ENCODE data around the gene STK10.
"Not testable (repeated sequence)": the region's sequence is repeated elsewhere in the genome, so short reads cannot be mapped to it uniquely, and the experiment has no call there.

Gene STK10

DNA sequence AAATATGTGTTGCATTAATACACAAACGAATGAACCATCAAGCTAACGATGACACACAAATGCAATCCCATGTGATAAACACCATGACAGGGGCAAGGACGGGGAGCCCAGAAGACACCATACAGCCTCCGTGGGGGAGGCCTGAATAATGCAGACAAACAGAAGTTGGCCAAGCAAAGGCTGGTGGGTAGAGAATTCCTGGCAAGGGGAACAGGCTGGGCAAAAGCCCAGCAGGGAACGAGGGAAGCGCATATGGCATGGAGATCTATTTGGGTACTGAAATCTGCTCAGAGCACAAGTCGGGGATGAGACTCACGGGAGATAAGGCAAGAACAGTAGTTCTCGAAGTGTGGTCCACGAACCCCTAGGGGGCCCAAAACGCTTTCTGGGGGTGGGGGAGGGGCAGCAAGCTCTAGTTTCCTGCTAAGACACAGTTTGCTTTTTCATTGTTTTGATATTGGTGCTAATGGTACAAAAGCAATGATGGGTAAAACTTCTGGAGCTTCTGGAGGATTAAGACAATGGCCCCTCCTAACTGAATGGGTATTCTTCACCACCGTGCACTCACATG lies 138.7 kb downstream of the STK10 start:
- DNase-seq, result no peak

DNA sequence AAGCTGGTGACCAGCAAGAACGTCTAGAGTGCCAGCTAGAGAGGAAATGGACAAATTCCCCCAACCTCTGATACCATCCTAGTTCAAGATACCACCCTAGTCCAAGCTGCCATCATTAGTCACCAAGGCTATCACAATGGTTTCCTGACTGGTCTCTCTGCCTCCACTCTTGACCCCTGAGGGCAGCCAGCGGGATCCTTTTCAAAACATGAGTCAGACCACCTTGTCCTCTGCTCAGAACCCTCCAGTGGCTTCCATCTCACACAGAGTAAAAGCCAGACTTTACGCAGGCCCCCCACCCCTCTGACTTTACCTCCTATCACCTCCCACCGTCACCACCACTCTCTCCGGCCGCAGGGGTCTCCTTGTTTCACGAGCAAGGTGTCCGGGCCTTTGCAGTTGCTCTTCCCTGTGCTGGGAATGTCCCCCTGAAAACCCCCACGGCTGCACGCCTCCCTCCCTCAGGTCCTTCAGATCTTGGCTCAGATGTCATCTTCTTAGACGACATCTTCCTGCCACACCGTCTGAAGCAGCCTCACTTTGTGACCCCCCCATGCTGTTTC lies 139.4 kb downstream of the STK10 start:
- DNase-seq, result no peak

DNA sequence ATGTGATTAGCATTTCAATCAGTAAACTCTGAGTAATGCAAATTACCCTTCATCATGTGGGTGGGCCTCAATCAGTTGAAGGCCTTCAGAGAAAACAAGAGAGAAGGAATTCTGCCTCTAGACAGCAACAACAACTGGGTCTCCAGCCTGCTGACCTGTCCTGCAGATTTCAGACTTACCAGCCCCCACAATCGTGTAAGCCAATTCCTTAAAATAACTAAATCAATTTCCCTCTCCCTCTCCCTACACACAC lies 139.9 kb downstream of the STK10 start:
- DNase-seq, result no peak

DNA sequence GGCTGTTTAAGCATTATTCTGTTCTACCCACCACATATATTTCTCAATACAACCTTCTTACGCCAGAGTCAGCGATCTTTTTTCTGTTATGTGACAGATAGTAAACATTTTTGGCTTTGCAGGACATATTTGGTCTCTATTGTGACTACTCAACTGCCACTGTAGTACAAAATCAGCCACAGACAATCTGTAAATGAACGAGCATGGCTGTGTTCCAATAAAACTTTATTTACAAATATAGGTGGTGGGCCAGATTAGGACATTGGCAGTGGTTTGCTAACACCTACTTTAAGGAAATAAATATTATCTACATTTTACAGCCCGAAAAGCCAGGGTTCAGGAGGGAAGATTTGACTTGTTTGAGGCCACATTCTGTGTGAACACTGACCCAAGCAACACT lies 141.4 kb downstream of the STK10 start:
- no peak for DNase-seq

DNA sequence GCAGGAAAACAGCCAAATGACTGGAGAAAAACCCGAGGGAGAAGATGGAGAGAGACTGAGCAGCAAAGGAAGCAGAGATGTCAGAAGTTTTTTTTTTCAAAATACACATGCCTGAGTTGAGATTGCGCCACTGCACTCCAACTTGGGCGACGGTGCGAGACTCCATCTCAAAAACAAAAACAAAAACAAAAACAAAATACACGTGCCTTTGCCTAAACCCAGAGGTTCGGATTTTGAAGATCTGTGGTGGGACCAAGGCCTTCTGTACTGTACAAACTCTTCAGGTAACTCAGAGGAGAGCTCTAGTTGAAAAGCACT lies 142.8 kb downstream of the STK10 start:
- DNase-seq, result no peak

DNA sequence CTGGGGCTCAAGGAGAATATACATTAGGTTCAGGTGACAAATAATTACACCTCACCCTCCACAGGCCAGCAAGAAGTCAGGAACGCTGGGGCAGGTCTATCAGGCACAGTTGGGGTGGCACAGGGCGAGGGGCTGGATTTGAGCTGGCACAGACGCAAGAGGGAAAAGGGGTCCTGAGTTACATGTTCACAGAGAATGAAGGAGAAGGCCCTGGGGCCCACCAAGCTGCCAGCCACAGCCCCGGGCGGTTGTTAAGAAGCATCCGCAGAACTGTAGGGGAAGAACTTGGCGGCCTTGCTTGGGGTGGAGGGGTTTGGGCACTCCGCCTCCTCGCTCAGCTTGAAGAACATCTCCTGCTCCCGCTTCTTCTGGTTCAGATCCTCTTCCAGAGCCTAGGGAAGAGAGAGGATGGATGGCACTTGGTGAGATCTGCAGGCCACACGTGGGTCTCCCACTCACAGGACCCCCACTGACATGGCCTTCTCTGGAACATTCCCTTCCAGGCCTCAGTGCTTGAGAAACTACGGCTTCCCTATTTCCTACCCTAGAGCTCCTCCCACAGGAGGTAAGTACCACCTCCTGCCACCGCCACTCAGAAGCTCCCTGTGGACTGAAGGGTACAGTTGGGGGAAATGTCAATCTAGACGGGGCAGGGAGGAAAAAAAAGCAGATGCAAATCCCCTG lies 143.3 kb downstream of the STK10 start:
- no peak for DNase-seq

DNA sequence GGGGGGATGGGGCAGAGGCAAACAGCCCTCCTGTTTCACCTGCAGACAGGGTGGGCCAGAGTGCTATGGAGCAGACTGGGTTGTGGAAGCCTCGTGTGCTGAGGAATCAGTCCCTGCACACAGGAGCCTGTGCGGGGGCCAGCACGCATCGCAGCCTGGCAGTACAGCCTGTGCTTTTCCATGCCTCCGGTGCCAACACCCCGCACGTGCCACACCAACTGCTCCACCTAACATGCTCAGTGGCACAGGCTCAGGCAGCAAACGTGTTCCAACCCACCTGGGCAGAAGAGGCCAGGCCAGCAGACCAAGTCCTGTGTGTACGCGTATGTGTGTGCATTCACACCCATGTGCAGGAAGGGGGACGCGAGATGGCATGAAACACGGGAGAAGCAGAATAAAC lies 144.2 kb downstream of the STK10 start:
- DNase-seq, result no peak

DNA sequence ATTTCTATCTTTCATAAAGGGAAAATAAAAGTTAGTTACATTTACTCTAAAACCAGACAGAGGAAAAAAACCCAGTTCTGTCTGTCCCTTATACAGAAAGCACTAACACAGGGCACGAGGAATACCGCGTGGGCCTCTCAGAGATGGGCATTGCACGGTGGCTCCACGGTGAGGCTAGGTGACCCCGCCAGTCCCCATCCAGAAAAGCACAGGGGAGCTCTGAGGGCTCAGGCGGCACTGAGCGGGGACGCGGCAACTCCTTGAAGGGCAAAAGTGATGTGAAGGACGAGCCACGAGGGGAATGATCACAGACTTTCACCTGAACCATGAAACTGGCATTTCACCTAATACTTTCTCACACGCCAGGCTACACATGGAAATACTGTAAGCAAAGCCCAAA lies 145.8 kb downstream of the STK10 start:
- no peak for DNase-seq

DNA sequence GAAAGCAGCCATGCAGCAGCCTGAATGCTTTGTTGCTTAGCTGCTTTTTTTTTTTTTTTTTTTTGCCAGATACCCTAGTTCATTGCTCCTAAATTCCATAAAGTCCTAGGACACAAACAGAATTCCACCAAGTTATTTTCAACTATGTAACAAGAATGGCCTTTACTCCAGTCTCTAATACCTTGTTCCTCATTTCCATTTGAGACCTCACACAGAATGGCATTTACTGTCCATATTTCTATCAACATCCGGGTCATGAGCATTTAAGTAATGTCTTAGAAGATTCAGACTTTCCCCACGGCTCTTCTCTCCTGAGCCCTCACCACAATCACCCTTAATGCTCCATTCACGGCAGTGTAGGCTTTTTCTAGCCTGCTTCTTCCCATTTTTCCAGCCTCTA lies 149.9 kb downstream of the STK10 start:
- DNase-seq, result no peak

DNA sequence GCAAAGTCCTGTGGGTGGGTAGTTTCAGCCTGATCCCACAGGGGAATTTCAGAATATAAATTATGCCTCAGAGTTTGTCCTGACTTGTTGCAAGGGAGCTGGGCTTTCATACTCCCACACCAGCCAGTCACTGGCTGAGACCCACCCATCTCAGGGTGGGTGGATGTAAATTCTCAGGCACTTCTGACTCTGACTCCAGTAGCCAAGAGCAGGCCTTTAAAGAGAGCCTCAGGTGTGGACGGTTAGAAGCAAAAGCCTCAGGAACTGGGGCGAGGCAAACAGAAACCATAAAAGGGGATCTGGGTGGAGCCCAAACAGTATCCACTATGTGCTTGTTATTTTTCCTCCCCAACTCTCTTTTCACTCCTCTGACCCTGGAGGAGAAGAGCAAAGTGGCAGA lies 153.0 kb downstream of the STK10 start:
- DNase-seq, result no peak

DNA sequence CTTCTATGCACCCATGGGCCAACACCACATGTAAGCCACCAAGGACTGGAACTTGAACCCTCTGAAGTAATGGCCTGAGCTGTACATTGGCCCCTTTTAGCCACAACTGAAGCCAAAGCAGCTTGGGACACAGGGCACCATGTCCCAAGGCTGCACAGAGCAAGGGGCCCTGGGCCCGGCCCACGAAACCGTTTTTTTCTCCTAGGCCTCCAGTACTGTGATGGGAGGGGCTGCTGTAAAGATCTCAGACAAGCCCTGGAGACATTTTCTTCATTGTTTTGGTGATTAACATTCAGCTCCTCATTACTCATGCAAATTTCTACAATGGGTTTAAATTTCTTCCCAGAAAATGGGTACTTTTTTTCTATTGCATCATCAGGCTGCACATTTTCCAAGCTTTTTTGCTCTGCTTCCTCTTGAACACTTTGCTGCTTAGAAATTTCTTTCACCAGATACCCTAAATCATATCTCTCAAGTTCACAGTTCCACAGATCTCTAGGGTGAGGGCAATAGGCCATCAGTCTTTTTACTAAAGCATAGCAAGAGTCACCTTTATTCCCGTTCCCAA lies 156.0 kb downstream of the STK10 start:
- no peak for DNase-seq

DNA sequence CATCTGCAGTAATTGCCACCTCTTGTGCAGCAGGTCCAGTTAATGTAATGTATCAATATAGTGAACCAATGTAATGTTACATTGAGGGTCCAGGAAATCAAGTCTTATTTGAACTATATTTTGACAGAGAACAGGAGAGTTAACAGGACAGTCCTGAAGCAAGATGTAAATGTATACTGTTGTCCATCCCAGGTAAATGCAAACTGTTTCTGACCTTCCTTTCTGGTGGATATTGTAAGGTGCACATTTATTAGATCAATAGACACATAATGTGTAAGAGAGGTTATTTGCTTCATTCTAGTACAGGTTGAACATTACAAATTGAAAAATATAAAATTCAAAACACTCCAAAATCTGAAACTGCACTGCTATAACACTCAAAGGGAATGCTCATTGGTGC lies 158.1 kb downstream of the STK10 start:
- no peak for DNase-seq

DNA sequence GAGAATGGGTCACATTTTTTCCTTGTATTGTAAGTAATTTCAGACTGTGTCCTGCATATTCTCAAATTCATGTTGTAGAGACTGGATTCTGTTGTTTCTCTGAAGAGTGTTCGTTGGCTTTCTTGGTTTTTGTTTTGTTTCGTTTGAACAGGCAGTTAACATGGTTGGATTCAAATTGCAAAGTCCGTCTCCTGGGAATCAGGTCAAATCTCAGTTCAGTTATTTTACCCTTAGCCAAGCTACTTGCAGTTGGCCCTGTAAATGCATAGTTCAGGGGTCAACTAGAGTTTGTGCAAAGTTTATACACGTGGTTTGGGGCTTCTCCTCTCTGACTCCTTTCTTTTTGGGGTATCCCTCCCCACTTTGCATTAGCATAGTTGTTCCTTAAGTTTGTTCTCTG lies 159.9 kb downstream of the STK10 start:
- no peak for DNase-seq

DNA sequence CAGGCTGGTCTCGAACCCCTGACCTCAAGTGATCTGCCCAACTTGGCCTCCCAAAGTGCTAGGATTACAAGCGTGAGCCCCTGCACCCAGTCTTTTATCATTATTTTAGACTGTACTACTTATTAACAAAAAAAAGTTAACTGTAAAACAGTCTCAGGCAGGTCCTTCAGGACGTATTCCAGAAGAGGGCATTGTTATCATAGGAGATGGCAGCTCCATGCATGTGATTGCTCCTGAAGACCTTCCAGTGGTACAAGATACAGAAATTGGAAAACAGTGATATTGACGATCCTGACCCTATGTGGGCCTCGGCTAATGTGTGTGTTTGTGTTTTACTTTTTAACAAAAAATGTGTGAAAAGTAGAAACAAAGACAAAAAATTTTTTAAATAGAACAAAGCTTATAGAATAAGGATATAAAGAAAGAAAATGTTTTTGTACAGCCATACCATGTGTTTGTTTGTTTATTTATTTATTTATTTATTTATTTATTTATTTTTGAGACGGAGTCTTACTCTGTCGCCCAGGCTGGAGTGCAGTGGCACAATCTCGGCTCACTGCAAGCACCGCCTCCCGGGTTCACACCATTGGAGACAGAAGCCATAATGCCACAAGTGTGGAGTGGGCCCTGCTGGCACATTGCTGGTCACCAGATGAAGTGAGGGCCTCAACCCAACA lies 167.8 kb downstream of the STK10 start:
- DNase-seq, result not testable (repeated sequence)

DNA sequence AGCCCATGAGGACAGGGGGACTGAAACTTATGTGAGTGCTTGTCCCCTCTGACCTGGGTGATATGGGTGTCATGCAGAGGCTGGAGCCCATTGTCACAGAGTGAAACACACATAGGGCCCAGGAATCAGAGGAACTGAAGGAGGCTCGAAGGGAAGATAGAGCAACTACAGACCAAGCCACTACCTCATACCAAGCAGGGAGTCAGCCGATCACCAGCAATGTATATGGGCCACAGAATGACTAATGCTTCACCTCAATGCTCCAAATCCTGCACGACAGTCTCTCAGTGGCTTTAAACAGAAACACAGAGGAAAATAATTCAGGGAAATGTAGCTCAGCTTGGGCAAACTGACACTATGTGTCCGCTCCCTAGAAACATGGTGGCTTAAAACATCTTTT lies 172.7 kb downstream of the STK10 start:
- DNase-seq, result no peak

DNA sequence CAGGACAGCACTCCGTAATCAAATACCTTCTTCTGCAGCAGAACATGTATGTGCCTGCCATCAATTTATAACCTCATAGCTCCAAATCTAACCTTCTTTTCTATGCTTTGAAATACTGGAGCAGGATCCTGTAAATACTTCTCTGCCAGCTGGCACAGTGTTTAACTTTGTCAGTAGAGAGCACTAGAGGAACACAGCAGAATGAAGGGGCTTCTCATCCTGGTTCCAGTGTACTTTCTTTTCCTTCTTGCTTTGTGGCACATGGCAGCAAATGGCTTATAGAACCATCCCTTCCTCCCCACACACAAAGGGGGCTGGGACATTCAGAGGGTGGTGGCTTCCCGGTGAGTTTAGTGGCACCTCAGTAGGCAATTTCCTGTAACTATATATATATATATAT lies 177.7 kb downstream of the STK10 start:
- DNase-seq, result no peak

DNA sequence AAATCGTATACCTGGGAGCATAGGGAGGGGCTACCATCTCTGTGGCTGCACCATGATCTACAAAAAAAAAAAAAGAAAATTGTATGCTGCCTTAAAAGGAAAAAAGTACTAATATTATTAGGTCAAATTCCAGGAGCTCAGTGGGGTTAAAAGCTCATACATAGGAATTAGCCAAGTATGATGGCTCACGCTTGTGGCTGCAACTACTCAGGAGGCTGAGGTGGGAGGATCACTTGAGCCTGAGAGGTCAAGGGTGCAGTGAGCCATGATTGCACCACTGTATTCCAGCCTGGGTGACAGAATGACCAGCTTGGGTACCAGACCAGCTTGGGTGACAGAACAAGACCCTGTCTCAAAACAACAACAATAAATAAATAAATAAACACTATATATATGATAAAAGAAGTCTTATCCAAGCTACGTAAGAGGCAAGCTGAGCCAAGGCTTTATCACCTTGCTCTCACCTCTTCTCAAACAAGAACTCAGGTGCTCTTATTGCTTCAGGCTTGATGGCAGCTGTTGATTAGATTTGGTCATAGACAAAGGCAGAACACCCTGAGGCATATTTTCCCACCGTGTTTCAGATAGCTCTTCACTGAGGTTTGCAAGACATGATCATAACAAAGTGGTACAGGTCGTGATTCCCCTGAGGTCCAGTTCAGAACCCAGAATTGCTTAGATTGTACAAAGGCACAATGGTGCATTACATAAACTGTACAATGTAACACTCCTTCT lies 178.3 kb downstream of the STK10 start:
- no peak for DNase-seq

DNA sequence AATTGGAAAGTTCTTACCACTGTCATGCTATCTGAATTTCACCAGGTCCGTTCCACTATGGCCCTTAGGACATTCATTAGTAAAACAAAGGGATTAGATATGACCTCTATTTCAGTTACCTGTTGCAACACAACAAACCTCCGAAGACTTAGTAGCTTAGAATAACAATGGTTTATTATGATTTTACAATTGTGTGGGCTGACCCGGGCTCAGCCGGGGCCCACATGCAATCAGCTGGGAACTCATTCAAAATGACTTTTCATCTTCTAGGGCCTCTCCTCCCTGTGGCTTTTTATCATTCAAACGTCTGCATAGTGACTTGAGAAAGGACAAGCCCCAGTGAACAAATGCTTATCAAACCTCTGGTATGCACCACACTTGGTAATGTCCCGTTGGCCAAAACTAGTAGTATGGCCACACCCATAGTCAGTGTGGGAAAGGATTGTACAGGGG lies 179.3 kb downstream of the STK10 start:
- DNase-seq, result no peak

DNA sequence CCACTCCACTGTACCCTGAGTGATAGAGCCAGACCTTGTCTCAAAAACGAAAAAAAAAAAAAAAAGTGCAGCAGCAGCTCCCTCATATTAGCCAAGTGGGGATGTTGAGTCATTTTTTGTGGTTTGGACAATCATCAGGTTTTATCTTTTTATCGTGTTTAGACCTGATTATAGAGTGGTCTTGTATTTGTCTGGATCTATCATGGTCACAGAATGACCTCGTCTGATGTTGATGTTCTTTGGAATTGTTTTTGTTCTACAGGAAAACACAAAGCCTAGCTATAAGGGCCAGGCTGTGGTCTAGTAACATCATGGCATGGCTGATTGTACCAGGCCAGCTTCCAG lies 179.9 kb downstream of the STK10 start:
- no peak for DNase-seq

DNA sequence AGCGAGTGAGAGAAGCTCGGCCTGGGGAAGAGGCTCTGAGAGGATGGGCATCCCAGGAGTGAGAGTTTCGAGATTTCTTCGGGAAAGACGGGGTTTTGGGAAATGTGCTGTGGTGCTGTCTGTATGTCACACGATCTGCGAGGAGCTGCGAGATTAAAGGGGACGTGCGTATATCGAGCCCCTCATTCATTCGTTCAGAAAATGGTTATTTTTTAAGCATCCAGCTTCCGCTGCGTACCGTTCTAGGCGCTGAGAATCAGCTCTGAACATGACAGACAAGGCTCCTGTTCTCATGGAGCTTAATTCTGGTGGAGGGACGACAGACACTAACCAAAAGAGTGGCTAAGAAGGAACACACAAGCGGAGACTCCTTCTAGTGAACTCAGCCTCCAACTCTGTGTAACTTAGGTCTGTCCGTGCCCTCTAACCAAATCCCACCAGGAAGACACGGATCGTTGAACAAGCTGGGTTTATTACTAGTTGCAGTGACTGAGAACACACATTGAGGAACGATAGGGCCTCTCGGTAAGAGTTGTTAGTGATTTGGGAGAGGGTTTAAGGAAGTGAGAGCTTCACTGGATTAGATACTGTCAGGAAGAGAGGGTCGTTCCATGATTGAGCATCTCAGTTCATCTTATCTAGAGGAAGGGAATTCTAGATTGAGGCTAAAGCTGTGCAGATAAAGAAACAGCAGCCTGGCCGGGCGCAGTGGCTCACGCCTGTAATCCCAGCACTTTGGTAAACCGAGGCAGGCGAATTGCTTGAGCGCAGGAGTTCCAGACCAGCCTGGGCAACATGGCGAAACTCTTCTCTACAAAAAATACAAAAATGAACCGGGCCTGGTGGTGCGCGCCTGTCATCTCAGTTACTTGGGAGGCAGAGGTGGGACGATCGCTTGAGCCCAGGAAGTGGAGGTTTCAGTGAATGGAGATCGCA lies 180.6 kb downstream of the STK10 start:
- no peak for DNase-seq

DNA sequence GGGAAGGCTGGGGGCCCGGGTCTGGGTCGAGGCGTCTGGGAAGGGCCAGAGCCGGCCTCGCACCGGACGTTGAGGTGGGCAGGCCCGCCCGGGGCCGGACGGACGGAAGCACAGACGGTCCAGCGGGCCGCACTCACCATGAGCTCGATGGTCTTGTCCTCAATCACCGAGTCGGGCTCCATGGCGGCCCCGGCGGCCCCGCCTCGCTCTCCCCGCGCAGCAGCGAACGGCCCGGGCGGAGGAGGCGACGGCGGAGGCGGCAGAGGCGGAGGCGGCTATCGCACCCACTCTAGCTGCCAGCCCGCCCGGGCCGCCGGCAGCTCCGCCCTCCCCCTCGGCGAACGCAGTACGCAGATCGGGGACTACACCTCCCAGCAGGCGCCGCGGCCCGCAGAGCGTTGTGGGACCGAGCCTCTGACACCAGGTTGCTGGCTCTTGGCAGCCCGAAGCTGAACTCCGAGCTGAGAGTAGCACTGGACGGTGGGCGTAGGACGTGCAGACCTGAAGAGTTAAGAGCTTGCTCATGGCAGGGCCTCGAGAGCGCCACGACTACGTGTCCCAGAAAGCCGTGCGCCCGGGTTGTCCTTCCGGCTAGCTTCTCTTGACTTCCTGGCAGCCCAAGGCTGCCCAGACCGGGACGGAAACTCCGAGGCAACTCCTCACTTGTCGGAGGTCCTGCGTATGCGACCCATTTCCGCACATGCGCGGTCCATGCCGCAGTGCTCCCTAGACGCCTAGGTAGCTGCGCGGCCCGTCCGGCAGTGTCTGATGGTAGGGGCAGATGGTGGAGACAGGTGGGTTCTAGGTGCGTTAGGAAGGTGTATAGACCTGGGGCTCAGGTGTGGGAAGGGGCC lies 181.5 kb downstream of the STK10 start, which contains the start of gene FBXW11:
TSS of gene FBXW11 (minus strand) at position 318 of the 854 bp plus-strand sequence. CDS start at position 182, 136 bp downstream.
- peak; percentile 63 for DNase-seq
